Fibroblast of lung (primary cell): Measurements from ENCODE around the gene TREML2.

Source experiments
- EZH2 ChIP-seq: IDR thresholded peaks from 2 replicates; pipeline ENCODE4 v1.5.1; 2012; ENCODE audit warnings: low read length, control low read depth, mild to moderate bottlenecking; ENCODE audit errors: missing control alignments
- TF ChIP-seq, protein P1 (sequence below), 2 donors: IDR thresholded peaks in 1 of 2; conservative IDR thresholded peaks in 1 of 2; 1 replicate in 1 of 2; 2 replicates in 1 of 2; pipeline ENCODE4 v1.5.1; 2011 to 2012; ENCODE audit warnings: low read length in 2 of 2, control low read depth in 1 of 2, inconsistent platforms in 1 of 2, low read depth in 1 of 2, mild to moderate bottlenecking in 1 of 2

- TF ChIP-seq, protein P1, sequence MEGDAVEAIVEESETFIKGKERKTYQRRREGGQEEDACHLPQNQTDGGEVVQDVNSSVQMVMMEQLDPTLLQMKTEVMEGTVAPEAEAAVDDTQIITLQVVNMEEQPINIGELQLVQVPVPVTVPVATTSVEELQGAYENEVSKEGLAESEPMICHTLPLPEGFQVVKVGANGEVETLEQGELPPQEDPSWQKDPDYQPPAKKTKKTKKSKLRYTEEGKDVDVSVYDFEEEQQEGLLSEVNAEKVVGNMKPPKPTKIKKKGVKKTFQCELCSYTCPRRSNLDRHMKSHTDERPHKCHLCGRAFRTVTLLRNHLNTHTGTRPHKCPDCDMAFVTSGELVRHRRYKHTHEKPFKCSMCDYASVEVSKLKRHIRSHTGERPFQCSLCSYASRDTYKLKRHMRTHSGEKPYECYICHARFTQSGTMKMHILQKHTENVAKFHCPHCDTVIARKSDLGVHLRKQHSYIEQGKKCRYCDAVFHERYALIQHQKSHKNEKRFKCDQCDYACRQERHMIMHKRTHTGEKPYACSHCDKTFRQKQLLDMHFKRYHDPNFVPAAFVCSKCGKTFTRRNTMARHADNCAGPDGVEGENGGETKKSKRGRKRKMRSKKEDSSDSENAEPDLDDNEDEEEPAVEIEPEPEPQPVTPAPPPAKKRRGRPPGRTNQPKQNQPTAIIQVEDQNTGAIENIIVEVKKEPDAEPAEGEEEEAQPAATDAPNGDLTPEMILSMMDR (conservative IDR thresholded peaks at IDR 0.05 in 1 of 2, IDR thresholded peaks at IDR 0.05 in 1 of 2; ENCODE audit: low read depth in 1 of 2, low read length in 2 of 2) = no peak
- TF ChIP-seq EZH2 = no peak
Observed at GRCh38 chr6:41231246-41231645, 30.3 kb upstream of the TREML2 start.
